ENCODE results near the gene ITGA1.
"Not testable (repeated sequence)": the region's sequence is repeated elsewhere in the genome, so short reads cannot be mapped to it uniquely, and the experiment has no call there.

- not testable (repeated sequence) for TF ChIP-seq CTCF, POLR2A (IDR thresholded peaks at IDR 0.05)
Observed at GRCh38 chr5:52744867-52745458, 42.8 kb upstream of the ITGA1 start.

Data from lower leg skin (tissue), 3 donors.